ENCODE measurements around the gene CRTC3. TPM values are rescaled to one million over a fixed set of nuclear protein-coding genes. Genes with fewer than 3 reads are reported as not detected.

Gene CRTC3
- total RNA-seq, 1 experiment from 2014 or later = 45.0 TPM

- no peak overlapping the region for H3K27ac ChIP-seq (ENCODE audit: low read length)
- TF ChIP-seq TCF7L2 (IDR thresholded peaks at IDR 0.05; ENCODE audit: low read depth, low read length) (no peak), REST (IDR thresholded peaks at IDR 0.05; ENCODE audit: insufficient read depth in 1 of 2, low read depth in 2 of 2, low read length in 1 of 2) (no peak), CTCF (IDR thresholded peaks at IDR 0.05) (no peak), POLR2AphosphoS5 (IDR thresholded peaks at IDR 0.05; ENCODE audit: low read depth, low read length) (no peak), SIN3A (IDR thresholded peaks at IDR 0.05; ENCODE audit: borderline replicate concordance, insufficient read depth, low read depth, low read length) (no peak)
- H3K27me3 ChIP-seq (ENCODE audit: control insufficient read depth, insufficient read depth, low read length) = no peaks in the 10 kb centered on the region
- H3K4me1 ChIP-seq (ENCODE audit: control insufficient read depth, insufficient read depth, low read length) = no peaks in the 10 kb centered on the region
- no peak for ATAC-seq
- H3K9me3 ChIP-seq (ENCODE audit: control insufficient read depth, insufficient read depth, low read depth, low read length) = no peaks in the 10 kb centered on the region
- BruUV-seq (replicated peaks) = no TSS peak
- in situ Hi-C loops (cut with HindIII; ENCODE audit: low pct_unique_long_range_greater_than_20kb, low sequenced_read_pairs) = no loop called here
- intact Hi-C loops (cut with micrococcal nuclease; ENCODE audit: unreplicated experiment) = no loop called here
- POLR2A ChIA-PET = no interaction called here
- CTCF ChIA-PET = no interaction called here
- no peak for DNase-seq (ENCODE audit: low read depth, low spot score)
- no peak overlapping the region for H3K4me3 ChIP-seq (ENCODE audit: low read depth in 2 of 2, low read length in 2 of 2)
- no peaks in the 10 kb centered on the region; the same call in 1 of the 2 replicates for H3K36me3 ChIP-seq (ENCODE audit: control insufficient read depth, insufficient read depth, low read length)
Measured at GRCh38 chr15:90559119-90559518, 29.4 kb downstream of the CRTC3 start.

GRCh38 chr15:90560229-90560776, 30.6 kb downstream of the CRTC3 start:
- intact Hi-C loops (cut with micrococcal nuclease; ENCODE audit: unreplicated experiment) (no loop called here), in situ Hi-C loops (cut with HindIII; ENCODE audit: low pct_unique_long_range_greater_than_20kb, low sequenced_read_pairs) (no loop called here)
- BruUV-seq (replicated peaks) = no TSS peak
- POLR2A ChIA-PET = no interaction called here
- DNase-seq (ENCODE audit: low read depth, low spot score) (no peak), ATAC-seq (no peak)
- CTCF ChIA-PET = interaction anchor here (0.8 kb wide), 1 partner anchor 21 kb away, joined by 3 read pairs; no protein-coding TSS in a partner anchor
- Histone ChIP-seq H3K27ac (ENCODE audit: low read length) (no peak overlapping the region), H3K9me3 (ENCODE audit: control insufficient read depth, insufficient read depth, low read depth, low read length) (no peaks in the 10 kb centered on the region), H3K36me3 (ENCODE audit: control insufficient read depth, insufficient read depth, low read length) (no peaks in the 10 kb centered on the region; the same call in 1 of the 2 replicates), H3K4me3 (ENCODE audit: low read depth in 2 of 2, low read length in 2 of 2) (no peak overlapping the region), H3K27me3 (ENCODE audit: control insufficient read depth, insufficient read depth, low read length) (no peaks in the 10 kb centered on the region), H3K4me1 (ENCODE audit: control insufficient read depth, insufficient read depth, low read length) (no peaks in the 10 kb centered on the region)
- TF ChIP-seq TCF7L2 (IDR thresholded peaks at IDR 0.05; ENCODE audit: low read depth, low read length) (no peak), SIN3A (IDR thresholded peaks at IDR 0.05; ENCODE audit: borderline replicate concordance, insufficient read depth, low read depth, low read length) (no peak), REST (IDR thresholded peaks at IDR 0.05; ENCODE audit: insufficient read depth in 1 of 2, low read depth in 2 of 2, low read length in 1 of 2) (no peak), POLR2AphosphoS5 (IDR thresholded peaks at IDR 0.05; ENCODE audit: low read depth, low read length) (no peak), CTCF (IDR thresholded peaks at IDR 0.05) (no peak)

All from Panc1 (cell line).